ENCODE measurements around the gene FBXO42.

DNA sequence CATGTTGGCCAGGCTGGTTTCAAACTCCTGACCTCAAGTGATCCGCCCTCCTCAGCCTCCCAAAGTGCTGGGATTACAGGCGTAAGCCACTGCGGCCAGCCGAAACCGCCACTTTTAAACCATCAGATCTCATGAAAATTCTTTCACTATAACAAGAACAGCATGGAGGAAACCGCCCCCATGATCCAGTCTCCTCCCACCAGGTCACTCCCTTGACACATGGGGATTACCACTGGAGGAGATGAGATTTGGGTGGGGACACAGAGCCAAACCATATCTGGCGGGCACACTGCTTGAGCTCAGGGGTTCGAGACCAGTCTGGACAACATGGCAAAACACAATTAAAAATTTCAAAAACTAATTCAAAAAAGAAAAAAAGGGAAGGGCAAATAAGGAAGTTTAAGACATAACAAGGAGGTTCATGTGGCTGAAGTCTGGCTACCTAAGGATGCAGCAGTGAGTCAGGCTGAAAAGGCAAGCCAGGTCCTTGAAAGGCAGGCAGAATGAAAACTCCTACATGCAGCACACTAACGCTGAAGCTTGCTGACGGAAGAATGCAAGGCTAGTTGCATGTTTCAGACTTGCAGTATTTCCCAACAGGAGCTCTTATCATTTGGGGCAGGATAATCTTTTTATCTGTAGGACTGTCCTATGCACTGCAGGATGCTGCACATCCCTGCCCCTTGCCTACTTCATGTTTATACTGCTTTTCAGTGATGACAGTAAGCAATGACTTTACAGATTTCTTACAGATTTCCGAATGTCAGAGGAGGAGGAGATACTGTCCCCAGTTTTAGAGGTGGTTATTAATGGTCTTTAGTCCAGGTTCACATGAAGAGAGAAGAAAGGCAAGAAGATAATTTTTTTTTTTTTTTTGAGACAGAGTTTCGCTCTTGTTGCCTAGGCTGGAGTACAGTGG, 49.3 kb downstream of the FBXO42 start:
- no peak for TF ChIP-seq POLR2A (IDR thresholded peaks at IDR 0.05)
- TF ChIP-seq, protein P1, sequence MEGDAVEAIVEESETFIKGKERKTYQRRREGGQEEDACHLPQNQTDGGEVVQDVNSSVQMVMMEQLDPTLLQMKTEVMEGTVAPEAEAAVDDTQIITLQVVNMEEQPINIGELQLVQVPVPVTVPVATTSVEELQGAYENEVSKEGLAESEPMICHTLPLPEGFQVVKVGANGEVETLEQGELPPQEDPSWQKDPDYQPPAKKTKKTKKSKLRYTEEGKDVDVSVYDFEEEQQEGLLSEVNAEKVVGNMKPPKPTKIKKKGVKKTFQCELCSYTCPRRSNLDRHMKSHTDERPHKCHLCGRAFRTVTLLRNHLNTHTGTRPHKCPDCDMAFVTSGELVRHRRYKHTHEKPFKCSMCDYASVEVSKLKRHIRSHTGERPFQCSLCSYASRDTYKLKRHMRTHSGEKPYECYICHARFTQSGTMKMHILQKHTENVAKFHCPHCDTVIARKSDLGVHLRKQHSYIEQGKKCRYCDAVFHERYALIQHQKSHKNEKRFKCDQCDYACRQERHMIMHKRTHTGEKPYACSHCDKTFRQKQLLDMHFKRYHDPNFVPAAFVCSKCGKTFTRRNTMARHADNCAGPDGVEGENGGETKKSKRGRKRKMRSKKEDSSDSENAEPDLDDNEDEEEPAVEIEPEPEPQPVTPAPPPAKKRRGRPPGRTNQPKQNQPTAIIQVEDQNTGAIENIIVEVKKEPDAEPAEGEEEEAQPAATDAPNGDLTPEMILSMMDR (IDR thresholded peaks at IDR 0.05), result no peak

Measured in right lobe of liver (tissue), 4 donors.